ENCODE measurements around the gene LYRM4. TPM values are rescaled to one million over a fixed set of nuclear protein-coding genes. Genes with fewer than 3 reads are reported as not detected.
A peak's percentile ranks its signal among the peaks of the same experiment; 100 is the strongest.

The LYRM4 gene
- total RNA-seq, 1 donor from 2014 or later = 27.1 TPM

DNA sequence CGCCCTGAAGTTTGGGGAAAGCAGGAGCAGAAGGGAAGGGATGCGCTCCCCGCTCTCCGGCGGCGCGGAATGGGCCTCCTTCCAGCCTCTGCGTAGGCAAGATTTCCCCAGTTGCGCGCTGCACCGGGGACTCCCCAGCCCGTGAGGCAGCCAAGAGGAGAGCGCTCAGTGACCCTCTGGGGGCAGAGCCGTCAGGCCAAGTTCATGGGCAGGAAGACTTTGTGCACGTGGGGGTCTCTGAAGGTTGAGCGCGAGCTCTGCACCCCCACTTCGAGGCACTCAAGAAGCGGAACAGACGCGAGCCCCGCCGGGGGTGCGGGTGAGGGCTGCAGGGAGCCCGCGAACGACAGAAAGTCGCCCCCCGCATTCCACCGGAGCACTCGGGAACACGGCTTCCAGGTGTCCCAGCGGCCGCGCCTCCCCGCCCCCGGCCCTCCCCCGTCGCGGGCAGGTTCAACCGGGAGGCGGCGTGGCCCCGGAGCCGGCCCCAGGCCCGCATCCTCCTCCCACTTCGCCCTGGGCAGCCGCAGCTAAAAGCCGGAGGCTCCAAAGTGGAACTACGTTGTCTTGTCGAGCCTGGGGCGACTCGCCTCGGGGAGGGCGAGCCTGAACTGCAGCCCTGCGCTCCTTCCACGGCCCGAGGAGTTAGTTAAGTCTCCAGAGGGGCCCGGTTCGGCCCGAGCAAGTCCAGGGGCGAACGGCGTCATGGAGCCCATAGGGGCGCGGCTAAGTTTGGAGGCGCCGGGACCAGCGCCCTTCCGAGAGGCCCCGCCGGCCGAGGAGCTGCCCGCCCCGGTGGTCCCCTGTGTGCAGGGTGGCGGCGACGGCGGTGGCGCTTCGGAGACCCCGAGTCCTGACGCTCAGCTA, 175.7 kb downstream of the LYRM4 start, which contains the start of gene PPP1R3G:
Gene PPP1R3G, plus strand, starts transcription at position 561 of the 867 bp plus-strand sequence. Its CDS starts 145 bp downstream, at position 706.
- Mint-ChIP-seq H3K9me3 (ENCODE audit: unreplicated experiment) (no peaks in the 10 kb centered on the region), H3K27ac (ENCODE audit: unreplicated experiment) (no peak within 1 kb of the TSS), H3K36me3 (ENCODE audit: unreplicated experiment) (no peaks in the 10 kb centered on the region), H3K4me1 (ENCODE audit: unreplicated experiment) (peaks cover 11% of the 10 kb centered on the region), H3K27me3 (ENCODE audit: unreplicated experiment) (peaks cover 4% of the 10 kb centered on the region), H3K4me3 (ENCODE audit: unreplicated experiment) (peak within 1 kb of the TSS; percentile 85)
- DNase-seq (ENCODE audit: extremely low spot score, unreplicated experiment) = peak; percentile 83
- TF ChIP-seq, protein P1, sequence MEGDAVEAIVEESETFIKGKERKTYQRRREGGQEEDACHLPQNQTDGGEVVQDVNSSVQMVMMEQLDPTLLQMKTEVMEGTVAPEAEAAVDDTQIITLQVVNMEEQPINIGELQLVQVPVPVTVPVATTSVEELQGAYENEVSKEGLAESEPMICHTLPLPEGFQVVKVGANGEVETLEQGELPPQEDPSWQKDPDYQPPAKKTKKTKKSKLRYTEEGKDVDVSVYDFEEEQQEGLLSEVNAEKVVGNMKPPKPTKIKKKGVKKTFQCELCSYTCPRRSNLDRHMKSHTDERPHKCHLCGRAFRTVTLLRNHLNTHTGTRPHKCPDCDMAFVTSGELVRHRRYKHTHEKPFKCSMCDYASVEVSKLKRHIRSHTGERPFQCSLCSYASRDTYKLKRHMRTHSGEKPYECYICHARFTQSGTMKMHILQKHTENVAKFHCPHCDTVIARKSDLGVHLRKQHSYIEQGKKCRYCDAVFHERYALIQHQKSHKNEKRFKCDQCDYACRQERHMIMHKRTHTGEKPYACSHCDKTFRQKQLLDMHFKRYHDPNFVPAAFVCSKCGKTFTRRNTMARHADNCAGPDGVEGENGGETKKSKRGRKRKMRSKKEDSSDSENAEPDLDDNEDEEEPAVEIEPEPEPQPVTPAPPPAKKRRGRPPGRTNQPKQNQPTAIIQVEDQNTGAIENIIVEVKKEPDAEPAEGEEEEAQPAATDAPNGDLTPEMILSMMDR (IDR thresholded peaks at IDR 0.05) = no peak

DNA sequence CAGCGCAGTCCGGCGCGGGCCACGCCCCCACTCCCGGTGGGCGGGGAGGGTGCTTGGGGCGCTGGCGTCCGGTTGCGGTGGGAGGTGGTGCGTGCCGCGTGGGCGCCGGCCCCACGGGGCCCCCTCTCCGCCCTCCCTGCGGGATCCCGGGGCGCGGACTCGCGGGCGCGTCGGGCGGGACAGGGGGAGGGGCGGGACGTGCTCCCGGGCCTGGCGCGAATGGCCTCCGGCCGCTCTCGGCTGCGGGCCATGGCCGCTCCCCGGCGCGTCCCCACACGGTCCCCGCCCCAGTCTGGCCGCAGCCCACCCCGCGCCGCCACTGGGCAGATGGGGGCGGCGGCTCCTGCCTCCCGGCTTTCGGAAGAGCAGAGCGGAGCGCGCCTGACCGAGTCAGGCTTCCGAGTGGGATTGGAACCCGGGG, 176.4 kb downstream of the LYRM4 start:
- DNase-seq (ENCODE audit: extremely low spot score, unreplicated experiment) = peak; percentile 83
- TF ChIP-seq, protein P1 (IDR thresholded peaks at IDR 0.05) = no peak
- Mint-ChIP-seq H3K9me3 (ENCODE audit: unreplicated experiment) (no peaks in the 10 kb centered on the region), H3K4me1 (ENCODE audit: unreplicated experiment) (peaks cover 11% of the 10 kb centered on the region), H3K4me3 (ENCODE audit: unreplicated experiment) (peak overlapping the region; percentile 85), H3K36me3 (ENCODE audit: unreplicated experiment) (no peaks in the 10 kb centered on the region), H3K27ac (ENCODE audit: unreplicated experiment) (no peak overlapping the region), H3K27me3 (ENCODE audit: unreplicated experiment) (no peaks in the 10 kb centered on the region)

DNA sequence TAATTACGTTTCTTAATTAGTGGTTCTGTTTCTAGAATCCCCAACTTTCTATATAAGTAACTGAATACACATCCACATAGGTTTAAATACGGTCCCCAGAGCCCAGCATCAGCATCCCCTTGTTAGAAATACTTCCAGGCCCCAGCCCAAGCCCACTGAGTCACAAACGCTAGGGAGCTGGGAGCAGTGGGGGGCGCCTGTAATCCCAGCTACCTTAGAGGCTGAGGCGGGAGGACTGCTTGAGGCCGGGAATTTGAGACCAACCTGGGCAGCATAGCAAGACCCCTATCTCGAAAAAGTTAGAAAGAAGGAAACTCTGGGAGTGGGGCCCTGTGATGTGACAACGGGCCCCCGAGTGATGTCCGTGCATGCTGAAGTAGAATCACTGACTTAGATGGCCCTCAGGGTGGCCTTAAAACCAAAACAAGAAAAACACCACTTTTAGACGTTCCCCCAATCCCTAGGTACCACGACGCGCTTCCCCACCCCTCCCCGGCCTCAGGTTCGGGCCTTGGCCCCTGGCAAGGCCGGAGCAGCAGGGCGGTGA, 176.9 kb downstream of the LYRM4 start:
- Mint-ChIP-seq H3K36me3 (ENCODE audit: unreplicated experiment) (no peaks in the 10 kb centered on the region), H3K27ac (ENCODE audit: unreplicated experiment) (no peak overlapping the region)
- TF ChIP-seq, protein P1 (IDR thresholded peaks at IDR 0.05) = no peak

DNA sequence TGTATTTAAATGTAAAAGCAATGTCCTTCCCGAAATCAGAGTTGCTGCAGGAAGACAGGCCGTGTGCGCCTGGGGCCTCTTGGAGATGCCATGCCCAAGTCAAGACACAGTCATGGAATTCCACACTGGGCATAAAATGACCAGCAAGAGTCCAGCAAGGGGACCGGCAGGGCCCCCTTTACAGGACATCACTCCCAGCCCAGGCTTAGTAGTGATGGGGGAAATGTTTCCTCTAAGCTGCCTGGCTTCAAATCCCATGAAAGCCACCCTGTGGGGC, 177.5 kb downstream of the LYRM4 start:
- no peaks in the 10 kb centered on the region for H3K9me3 Mint-ChIP-seq (ENCODE audit: unreplicated experiment)
- no peaks in the 10 kb centered on the region for H3K36me3 Mint-ChIP-seq (ENCODE audit: unreplicated experiment)
- DNase-seq (ENCODE audit: extremely low spot score, unreplicated experiment) = peak; percentile 70
- H3K27ac Mint-ChIP-seq (ENCODE audit: unreplicated experiment) = no peak overlapping the region
- H3K4me1 Mint-ChIP-seq (ENCODE audit: unreplicated experiment) = peaks cover 11% of the 10 kb centered on the region
- peak overlapping the region; percentile 57 for H3K4me3 Mint-ChIP-seq (ENCODE audit: unreplicated experiment)
- no peaks in the 10 kb centered on the region for H3K27me3 Mint-ChIP-seq (ENCODE audit: unreplicated experiment)
- TF ChIP-seq, protein P1 (IDR thresholded peaks at IDR 0.05) = no peak

More for the DNA sequence above, 176.9 kb downstream of the LYRM4 start:
- H3K27me3 Mint-ChIP-seq (ENCODE audit: unreplicated experiment) = no peaks in the 10 kb centered on the region
- peak overlapping the region; percentile 57 for H3K4me3 Mint-ChIP-seq (ENCODE audit: unreplicated experiment)
- H3K9me3 Mint-ChIP-seq (ENCODE audit: unreplicated experiment) = no peaks in the 10 kb centered on the region
- peaks cover 11% of the 10 kb centered on the region for H3K4me1 Mint-ChIP-seq (ENCODE audit: unreplicated experiment)
- no peak for DNase-seq (ENCODE audit: extremely low spot score, unreplicated experiment)

Data from osteocyte (in vitro differentiated cells).